Stimulated activated naive CD8-positive, alpha-beta T cell treated with anti-CD3 and anti-CD28 coated beads, Interleukin-15, amount 100 ng/mL, for 72 hours (primary cell): ENCODE results near the gene ZP2.
"Not testable (repeated sequence)": the region's sequence is repeated elsewhere in the genome, so short reads cannot be mapped to it uniquely, and the experiment has no call there.

Experiments
- ATAC-seq: fragments of 150-1000 bp; cut with Tn5 transposase; 2 replicates; pipeline ENCODE4 v1.10.0; 2021; ENCODE audit warnings: mild to moderate bottlenecking, moderate library complexity
- DNase-seq, 2 donors: peaks; one replicate each; pipeline ENCODE4 v3.0.0; 2021 to 2022
- H3K27ac Mint-ChIP-seq, 2 donors: one replicate each; pipeline ENCODE4 v1.8.0; 2022; ENCODE audit warnings: mild to moderate bottlenecking in 2 of 2, mixed read lengths in 2 of 2, moderate library complexity in 2 of 2
- H3K27me3 Mint-ChIP-seq: one replicate; pipeline ENCODE4 v1.8.0; 2022; ENCODE audit warnings: mixed read lengths
- H3K4me1 Mint-ChIP-seq: one replicate; pipeline ENCODE4 v1.8.0; 2022; ENCODE audit warnings: mild to moderate bottlenecking, mixed read lengths
- H3K4me3 Mint-ChIP-seq, 2 donors: one replicate each; pipeline ENCODE4 v1.8.0; 2022; ENCODE audit warnings: mild to moderate bottlenecking in 2 of 2, mixed read lengths in 2 of 2, moderate library complexity in 1 of 2
- H3K9me3 Mint-ChIP-seq, 2 donors: one replicate each; pipeline ENCODE4 v1.8.0; 2022; ENCODE audit warnings: mixed read lengths in 2 of 2

Gene ZP2

DNA sequence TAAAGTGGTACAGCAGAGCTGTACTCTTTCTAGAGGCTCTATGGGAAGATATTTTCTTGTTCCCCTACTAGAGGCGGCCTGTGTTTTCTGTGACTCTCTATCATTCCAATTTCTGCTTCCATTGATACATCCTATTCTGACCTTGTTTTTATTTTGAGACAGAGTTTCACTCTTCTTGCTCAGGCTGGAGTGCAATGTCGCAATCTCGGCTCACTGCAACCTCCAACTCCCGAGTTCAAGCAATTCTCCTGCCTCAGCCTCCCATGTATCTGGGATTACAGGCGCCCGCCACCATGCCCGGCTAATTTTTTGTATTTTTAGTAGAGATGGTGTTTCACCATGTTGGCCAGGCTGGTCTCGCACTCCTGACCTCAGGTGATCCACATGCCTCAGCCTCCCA, 16.0 kb downstream of the ZP2 start:
- ATAC-seq, DNase-seq: not testable (repeated sequence)
- peaks cover 32% of the 10 kb centered on the region for H3K27me3 Mint-ChIP-seq

DNA sequence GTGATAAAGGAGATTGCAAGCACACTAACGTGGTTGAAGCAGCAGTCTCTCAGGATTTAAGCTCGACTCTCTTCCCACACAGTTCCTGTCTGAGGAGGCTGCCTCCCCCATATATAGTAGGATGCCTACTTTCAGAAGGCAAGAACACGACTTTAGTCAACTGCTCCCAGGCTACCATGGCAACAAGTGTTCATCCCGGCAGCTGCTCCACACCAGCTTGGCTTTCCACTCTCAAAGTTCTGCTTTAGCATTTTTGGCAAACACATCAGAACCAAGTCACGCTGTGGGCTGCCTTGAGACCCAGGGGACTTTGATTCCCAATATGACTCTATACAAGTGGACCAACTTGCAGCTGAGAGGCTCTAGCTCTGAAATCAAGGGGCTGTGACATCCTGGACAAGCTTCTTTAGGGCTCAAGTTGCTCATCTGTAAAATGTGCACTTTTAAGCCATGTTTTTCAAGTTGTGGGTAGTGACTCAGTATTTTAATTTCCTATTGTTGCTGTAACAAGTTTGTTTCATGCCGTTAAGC, 16.5 kb downstream of the ZP2 start:
- no peak for ATAC-seq
- H3K4me1 Mint-ChIP-seq = peaks cover 7% of the 10 kb centered on the region

More for the DNA sequence above, 16.0 kb downstream of the ZP2 start:
- not testable (repeated sequence) for H3K9me3 Mint-ChIP-seq, H3K4me3 Mint-ChIP-seq, H3K27ac Mint-ChIP-seq, H3K4me1 Mint-ChIP-seq

DNA sequence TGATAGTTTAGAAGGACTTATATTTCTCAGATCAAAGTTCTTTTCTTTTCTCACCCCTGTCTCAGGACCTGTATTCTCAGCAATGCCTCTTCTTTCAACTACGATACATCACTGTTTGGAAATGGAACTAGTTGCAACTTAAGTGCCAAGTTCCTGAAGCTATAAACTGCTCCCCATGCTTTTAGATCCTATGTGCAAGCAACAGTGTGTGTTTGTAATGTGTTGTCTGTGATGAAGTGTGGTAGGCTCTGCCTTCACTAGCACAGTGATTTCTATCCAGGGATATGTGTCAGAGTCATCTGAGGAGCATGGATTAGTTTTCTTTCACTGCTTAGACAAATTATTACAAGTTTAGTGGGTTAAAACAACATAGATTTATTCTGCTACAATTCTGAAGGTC, 18.4 kb downstream of the ZP2 start:
- no peak overlapping the region for H3K4me3 Mint-ChIP-seq
- DNase-seq (no peak), ATAC-seq (no peak)
- no peaks in the 10 kb centered on the region for H3K9me3 Mint-ChIP-seq
- peaks cover 14% of the 10 kb centered on the region for H3K4me1 Mint-ChIP-seq
- H3K27me3 Mint-ChIP-seq = peaks cover 26% of the 10 kb centered on the region
- H3K27ac Mint-ChIP-seq = no peak overlapping the region

More for the DNA sequence above, 16.5 kb downstream of the ZP2 start:
- Mint-ChIP-seq H3K27ac (no peak overlapping the region), H3K4me3 (no peak overlapping the region), H3K9me3 (no peaks in the 10 kb centered on the region), H3K27me3 (peaks cover 33% of the 10 kb centered on the region)
- no peak for DNase-seq

DNA sequence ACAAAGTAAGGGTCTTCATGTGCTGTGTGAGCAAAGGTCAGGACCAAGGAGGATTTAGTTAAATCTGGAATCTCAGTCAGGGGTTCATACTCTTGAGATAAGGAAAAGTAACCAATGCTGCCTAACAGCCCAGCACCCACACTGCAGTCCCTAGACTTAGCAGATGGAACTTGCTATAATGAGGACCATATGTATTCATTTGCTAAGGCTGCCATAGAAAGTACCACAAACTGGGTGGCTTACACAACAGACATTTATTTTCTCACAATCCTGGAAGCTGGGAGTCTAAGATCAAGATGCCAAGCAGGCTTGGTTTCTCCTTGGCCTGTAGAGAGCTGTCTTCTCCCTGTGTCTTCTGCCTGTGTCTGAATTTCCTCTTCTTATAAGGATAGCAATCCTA, 20.8 kb downstream of the ZP2 start:
- Mint-ChIP-seq H3K4me1 (peaks cover 14% of the 10 kb centered on the region), H3K27ac (no peak overlapping the region), H3K9me3 (no peaks in the 10 kb centered on the region), H3K27me3 (peaks cover 26% of the 10 kb centered on the region), H3K4me3 (no peak overlapping the region)
- DNase-seq = no peak
- no peak for ATAC-seq

DNA sequence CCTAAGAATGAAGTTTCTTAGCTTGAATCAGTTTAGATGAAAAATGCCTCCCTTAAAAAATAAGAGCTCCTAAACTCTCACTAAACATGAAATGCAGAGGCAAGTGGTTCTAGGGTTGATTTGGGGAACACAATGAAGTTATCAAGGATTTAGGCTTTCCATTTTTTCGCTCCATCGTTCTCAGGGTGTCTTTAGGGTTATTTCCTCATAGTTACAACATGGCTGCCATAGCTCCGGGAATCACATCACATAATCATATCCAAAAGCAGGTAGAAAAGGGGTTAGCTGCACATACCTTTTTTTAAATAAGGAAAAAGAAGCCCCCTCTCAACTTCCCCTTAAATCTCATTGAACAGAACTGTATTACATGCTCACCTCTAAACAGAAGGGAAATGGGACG, 21.4 kb downstream of the ZP2 start:
- DNase-seq (no peak), ATAC-seq (no peak)
- Mint-ChIP-seq H3K27me3 (peaks cover 20% of the 10 kb centered on the region), H3K9me3 (peaks cover 4 to 6% of the 10 kb centered on the region in 2 donors), H3K4me1 (peaks cover 19% of the 10 kb centered on the region), H3K27ac (no peak overlapping the region), H3K4me3 (no peak overlapping the region)

DNA sequence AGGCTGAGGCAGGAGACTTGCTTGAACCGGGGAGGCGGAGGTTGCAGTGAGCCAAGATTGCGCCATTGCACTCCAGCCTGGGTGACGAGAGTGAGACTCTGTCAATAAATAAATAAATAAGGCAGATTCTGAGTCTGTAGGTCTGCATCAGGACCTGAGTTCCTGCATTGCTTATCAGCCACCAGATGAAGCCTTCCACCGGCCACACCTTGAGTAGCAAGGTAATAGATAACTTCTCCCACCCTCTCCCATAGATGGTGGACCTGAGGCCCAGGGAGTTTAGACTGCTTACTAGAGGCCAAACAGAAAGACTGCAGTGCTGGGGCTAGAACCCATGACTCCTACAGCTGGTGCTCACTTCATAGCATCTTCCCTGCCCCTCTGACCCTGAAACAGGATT, 22.1 kb downstream of the ZP2 start:
- Mint-ChIP-seq H3K27ac (no peak overlapping the region), H3K4me3 (no peak overlapping the region), H3K9me3 (peaks cover 11 to 13% of the 10 kb centered on the region in 2 donors), H3K27me3 (peaks cover 13% of the 10 kb centered on the region), H3K4me1 (peaks cover 19% of the 10 kb centered on the region)
- no peak for ATAC-seq
- DNase-seq = no peak

DNA sequence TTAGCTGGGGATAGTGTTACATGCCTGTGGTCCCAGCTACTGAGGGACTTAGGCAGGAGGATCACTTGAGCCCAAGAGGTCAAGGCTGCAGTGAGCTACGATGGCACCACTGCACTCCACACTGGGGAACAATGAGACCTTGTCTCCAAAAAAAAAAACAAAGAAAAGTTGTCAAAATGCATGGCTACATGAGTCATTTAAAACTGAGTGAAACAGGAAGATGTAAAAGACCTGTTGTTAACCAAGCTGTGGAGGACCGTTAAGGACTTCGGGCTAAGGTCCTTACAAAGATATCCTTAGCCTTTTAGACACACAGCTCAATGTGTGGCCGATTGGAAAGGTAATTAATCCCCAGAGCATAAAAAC, 25.1 kb downstream of the ZP2 start:
- H3K9me3 Mint-ChIP-seq = peaks cover 16 to 22% of the 10 kb centered on the region in 2 donors
- DNase-seq (no peak), ATAC-seq (no peak)
- no peak overlapping the region for H3K27ac Mint-ChIP-seq
- peaks cover 20% of the 10 kb centered on the region for H3K4me1 Mint-ChIP-seq
- peaks cover 11% of the 10 kb centered on the region for H3K27me3 Mint-ChIP-seq
- H3K4me3 Mint-ChIP-seq = no peak overlapping the region

DNA sequence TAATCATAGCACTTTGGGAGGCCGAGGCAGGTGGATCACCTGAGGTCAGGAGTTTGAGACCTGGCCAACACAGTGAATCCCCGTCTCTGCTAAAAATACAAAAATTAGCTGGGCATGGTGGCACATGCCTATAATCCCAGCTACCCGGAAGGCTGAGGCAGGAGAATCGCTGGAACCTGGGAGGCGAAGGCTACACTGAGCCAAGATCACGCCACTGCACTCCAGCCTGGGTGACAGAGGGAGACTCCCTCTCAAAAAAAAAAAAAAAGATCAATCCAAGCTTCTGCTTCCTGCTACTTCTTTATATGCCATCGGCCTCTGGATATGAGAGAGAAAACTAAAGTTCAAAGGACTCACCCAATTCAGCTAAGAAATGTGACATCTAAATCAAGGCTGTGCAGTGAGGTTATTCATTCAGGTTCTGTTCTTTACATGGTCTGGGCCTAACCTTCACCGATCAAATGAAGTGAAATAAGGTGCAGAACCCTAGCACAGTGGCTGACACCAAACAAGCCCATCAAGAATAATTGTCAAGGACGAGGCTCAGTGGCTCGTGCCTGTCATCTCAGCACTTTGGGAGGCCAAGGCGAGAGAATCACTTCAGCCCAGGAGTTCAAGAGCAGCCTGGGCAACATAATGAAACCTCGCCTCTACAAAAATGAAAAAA, 25.6 kb downstream of the ZP2 start:
- DNase-seq (no peak), ATAC-seq (no peak)
- Mint-ChIP-seq H3K27me3 (peaks cover 11% of the 10 kb centered on the region), H3K27ac (no peak overlapping the region), H3K4me3 (no peak overlapping the region), H3K9me3 (peaks cover 16 to 22% of the 10 kb centered on the region in 2 donors), H3K4me1 (peaks cover 20% of the 10 kb centered on the region)

DNA sequence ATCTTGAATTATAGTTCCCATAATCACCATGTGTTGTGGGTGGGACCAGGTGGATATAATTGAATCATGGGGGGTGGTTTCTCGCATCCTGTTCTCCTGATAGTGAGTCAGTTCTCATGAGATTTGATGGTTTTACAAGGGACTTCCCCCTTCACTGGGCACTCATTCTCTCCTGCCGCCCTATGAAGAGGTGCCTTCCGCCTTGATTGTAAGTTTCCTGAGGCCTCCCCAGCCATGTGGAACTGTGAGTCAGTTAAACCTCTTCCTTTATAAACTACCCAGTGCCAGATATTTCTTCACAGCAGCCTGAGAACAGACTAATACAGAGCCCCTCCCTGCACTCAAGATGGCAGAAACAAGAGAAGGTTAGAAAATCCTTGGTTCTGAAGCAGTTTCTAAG, 26.5 kb downstream of the ZP2 start:
- Mint-ChIP-seq H3K27me3 (peaks cover 5% of the 10 kb centered on the region), H3K4me1 (peaks cover 20% of the 10 kb centered on the region), H3K9me3 (peaks cover 16 to 22% of the 10 kb centered on the region in 2 donors), H3K4me3 (no peak overlapping the region), H3K27ac (peak overlapping the region in 1 of 2 donors; percentile 19)
- DNase-seq = peak in 1 of 2 donors; percentile 31
- peak; percentile 72 for ATAC-seq

DNA sequence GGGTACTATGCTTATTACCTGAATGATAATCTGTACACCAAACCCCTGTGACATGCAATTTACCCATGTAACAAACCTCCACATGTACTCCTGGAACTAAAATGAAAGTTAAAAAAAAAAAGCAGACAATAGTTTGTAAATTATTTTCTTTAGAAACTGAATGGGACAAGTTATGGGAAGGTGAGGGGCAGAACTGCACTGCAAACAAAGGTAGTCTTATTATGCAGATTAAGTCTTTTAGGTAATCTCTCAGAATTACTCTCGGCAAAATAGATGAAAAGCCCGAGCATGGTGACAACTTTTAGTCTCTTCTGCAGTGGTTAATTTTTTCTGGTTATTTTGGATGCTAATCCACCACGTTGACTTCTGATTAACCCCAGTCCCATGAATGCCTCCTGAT, 27.4 kb downstream of the ZP2 start:
- no peak overlapping the region for H3K27ac Mint-ChIP-seq

DNA sequence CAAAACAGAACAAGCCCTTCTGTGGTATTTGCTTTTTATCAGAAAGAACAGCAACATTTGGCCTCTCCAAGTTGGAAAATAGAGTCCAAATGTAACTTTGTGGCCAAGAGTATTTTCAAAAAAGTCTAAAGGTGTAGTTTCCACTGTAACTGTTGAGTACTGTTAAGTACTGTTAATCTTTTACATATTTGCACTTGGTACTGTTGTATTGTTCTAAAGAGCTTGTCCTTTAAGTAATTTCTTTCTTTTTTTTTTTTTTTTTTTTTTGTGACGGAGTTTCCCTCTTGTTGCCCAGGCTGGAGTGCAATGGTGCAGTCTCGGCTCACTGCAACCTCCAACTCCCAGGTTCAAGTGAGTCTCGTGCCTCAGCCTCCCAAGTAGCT, 31.4 kb downstream of the ZP2 start:
- Mint-ChIP-seq H3K4me1 (peaks cover 7% of the 10 kb centered on the region), H3K27ac (no peak overlapping the region), H3K27me3 (no peaks in the 10 kb centered on the region), H3K9me3 (peaks cover 17% of the 10 kb centered on the region in 2 donors), H3K4me3 (no peak overlapping the region)
- no peak for ATAC-seq
- DNase-seq = no peak

More for the DNA sequence above, 27.4 kb downstream of the ZP2 start:
- H3K27me3 Mint-ChIP-seq = no peaks in the 10 kb centered on the region
- H3K9me3 Mint-ChIP-seq = peaks cover 17 to 22% of the 10 kb centered on the region in 2 donors
- ATAC-seq (no peak), DNase-seq (no peak)
- H3K4me3 Mint-ChIP-seq = no peak overlapping the region
- peaks cover 20% of the 10 kb centered on the region for H3K4me1 Mint-ChIP-seq

DNA sequence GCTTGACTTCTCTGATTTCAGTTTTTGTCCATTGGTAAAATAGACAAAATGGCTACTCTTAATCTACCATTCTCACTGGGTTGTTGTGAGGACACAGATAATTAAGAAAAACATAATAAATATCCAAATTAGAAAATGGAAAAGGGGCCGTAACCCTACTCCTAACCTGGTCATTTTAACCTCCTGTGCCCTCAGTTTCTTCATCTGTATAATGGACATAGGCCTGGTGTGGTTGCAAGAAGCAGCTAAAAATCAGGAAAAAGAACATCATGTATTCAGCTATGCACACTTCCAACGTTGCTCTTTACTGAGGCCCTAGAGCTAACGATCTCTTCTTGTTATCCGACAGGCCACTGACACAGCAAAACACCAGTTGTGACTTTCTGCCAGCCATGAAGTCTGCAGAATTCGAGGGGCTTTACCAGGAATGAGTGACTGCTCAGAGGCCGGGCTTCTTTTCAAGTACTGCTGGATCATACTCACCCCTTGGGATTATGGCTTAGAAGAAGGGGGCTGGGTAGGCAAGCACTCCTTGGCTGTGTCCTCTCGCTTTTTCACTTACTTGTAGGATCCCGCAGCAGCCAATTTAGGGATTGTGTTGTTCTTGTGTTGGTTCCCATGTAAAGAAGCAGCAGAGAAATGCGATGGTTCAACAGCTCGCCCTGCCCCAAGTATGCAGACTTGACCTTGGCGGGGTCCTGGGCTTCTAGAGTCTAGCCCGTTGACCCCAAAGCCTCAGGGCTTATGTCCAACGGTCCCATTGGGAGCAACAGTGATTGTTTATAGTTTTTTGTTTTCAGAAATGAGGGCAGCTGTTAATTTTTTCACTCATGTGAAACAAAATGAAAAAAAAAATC, 32.0 kb downstream of the ZP2 start:
- Mint-ChIP-seq H3K9me3 (peaks cover 11% of the 10 kb centered on the region in 2 donors), H3K27ac (no peak overlapping the region), H3K4me1 (peaks cover under 1% of the 10 kb centered on the region), H3K4me3 (no peak overlapping the region), H3K27me3 (no peaks in the 10 kb centered on the region)
- DNase-seq = no peak
- no peak for ATAC-seq

DNA sequence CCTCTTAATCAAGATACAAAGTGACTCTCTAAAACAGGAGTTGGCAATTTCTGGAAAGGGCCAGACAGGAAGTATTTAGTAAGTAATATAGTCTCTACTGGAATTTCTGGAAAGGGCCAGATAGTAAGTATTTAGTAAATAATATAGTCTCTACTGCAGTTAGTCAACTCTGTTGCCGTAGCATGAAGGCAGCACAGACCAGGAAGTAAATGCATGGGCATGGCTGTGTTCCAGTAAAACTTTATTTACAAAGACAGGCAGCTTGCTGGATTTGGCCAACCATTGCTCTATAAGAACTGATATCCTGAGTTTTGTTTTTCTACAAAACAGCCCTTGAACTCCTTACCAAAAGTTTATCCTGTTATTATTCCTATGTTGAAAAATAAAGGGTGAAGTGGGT, 36.0 kb downstream of the ZP2 start:
- Mint-ChIP-seq H3K4me1 (no peaks in the 10 kb centered on the region), H3K4me3 (no peak overlapping the region), H3K27me3 (no peaks in the 10 kb centered on the region), H3K9me3 (peaks cover 0 to 8% of the 10 kb centered on the region in 2 donors), H3K27ac (no peak overlapping the region)
- DNase-seq = no peak
- ATAC-seq = no peak

DNA sequence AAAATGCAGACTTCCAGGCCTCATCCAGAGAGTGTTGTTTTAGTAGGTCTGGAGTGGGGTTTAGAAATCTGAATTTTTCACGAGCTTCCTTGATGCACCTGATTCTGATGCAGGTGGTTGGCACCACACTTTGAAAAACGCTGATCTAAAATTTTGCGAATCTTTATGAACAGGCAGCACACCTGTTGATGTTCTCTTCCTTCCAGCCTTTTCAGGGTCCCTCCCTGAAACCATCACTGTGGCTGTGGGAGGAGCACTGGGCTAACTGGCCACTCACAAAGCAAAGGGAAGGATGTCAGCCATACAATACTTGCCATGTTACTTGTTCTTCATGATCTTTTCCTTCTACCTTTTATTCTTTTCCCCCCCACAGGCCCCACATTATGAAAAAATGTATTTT, 38.7 kb downstream of the ZP2 start:
- Mint-ChIP-seq H3K27ac (no peak overlapping the region), H3K4me3 (no peak overlapping the region)
- no peak for ATAC-seq

DNA sequence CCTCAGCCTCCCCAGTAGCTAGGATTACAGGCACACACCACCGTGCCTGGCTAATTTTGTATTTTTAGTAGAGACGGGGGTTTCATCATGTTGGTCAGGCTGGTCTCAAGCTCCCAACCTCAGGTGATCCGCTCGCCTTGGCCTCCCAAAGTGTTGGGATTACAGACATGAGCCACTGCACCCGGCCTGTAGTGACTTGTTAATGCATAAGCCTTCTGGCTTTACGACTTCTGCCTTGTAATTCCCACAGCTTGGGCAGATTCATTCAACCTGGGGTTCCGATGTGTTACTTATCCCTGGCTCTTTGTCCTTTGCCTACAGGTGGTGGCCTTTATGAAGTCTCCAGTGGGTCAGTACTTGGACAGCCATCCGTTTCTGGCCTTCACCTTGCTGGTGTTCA, 41.3 kb downstream of the ZP2 start:
- not testable (repeated sequence) for ATAC-seq, H3K4me1 Mint-ChIP-seq, H3K27ac Mint-ChIP-seq, H3K27me3 Mint-ChIP-seq, H3K4me3 Mint-ChIP-seq, H3K9me3 Mint-ChIP-seq, DNase-seq

More for the DNA sequence above, 38.7 kb downstream of the ZP2 start:
- no peaks in the 10 kb centered on the region for H3K9me3 Mint-ChIP-seq
- H3K4me1 Mint-ChIP-seq = no peaks in the 10 kb centered on the region
- H3K27me3 Mint-ChIP-seq = no peaks in the 10 kb centered on the region
- DNase-seq = no peak
